Naive thymus-derived CD8-positive, alpha-beta T cell (primary cell): ENCODE data around the gene RCVRN. TPM values are rescaled to one million over a fixed set of nuclear protein-coding genes. Genes with fewer than 3 reads are reported as not detected.

Source experiments
- ATAC-seq, 2 donors: fragments of 150-1000 bp; cut with Tn5 transposase in 1 of 2; sonication (Bioruptor Pico), chemical (Tn5 transposase) in 1 of 2; 1 replicate in 1 of 2; 2 replicates in 1 of 2; pipeline ENCODE4 v1.10.0; 2021; ENCODE audit warnings: mild to moderate bottlenecking in 2 of 2, moderate library complexity in 2 of 2
- POLR2A ChIA-PET: fragments of 350-600 bp; sonication (Branson Sonifier 250); formaldehyde crosslinking; loops from one replicate; lab custom pipeline; 2021; ENCODE audit warnings: antibody characterized with exemption; lab: Charles Lee
- DNase-seq, 10 donors: peaks; one replicate each; pipeline versions ENCODE4 v3.0.0 to v3.0.0-alpha.2; 2020 to 2022
- H3K27ac Mint-ChIP-seq, 10 donors: one replicate each; pipeline ENCODE4 v1.8.0; 2020 to 2022; ENCODE audit warnings: mild to moderate bottlenecking in 10 of 10, mixed read lengths in 10 of 10, moderate library complexity in 4 of 10, inconsistent platforms in 1 of 10
- H3K27me3 Mint-ChIP-seq, 5 donors: one replicate each; pipeline ENCODE4 v1.8.0; 2021 to 2022; ENCODE audit warnings: mixed read lengths in 5 of 5
- H3K36me3 Mint-ChIP-seq, 3 donors: one replicate each; pipeline ENCODE4 v1.8.0; 2020 to 2022; ENCODE audit warnings: mixed read lengths in 3 of 3, mild to moderate bottlenecking in 2 of 3, inconsistent platforms in 1 of 3
- H3K4me1 Mint-ChIP-seq, 4 donors: one replicate each; pipeline ENCODE4 v1.8.0; 2021 to 2022; ENCODE audit warnings: mixed read lengths in 4 of 4
- H3K4me3 Mint-ChIP-seq, 10 donors: one replicate each; pipeline ENCODE4 v1.8.0; 2020 to 2022; ENCODE audit warnings: mild to moderate bottlenecking in 10 of 10, mixed read lengths in 10 of 10, moderate library complexity in 6 of 10, inconsistent platforms in 1 of 10
- H3K9me3 Mint-ChIP-seq, 9 donors: one replicate each; pipeline ENCODE4 v1.8.0; 2020 to 2022; ENCODE audit warnings: mixed read lengths in 9 of 9, mild to moderate bottlenecking in 3 of 9, inconsistent platforms in 1 of 9, moderate library complexity in 1 of 9
- polyA plus RNA-seq, 3 donors: library from polyadenylated mRNA; unstranded; fragments of 300-500 nt; fragmentation: Illumina TruSeq; gene quantifications; one replicate each; pipeline ENCODE4 v1.2.3, GENCODE V29; 2021
- total RNA-seq, 8 experiments: library from RNA in 2 of 8; stranded (reverse) in 2 of 8; gene quantifications; one replicate each; pipeline ENCODE4 v1.2.3 and lab custom pipeline; 2021 to 2026

The RCVRN gene
- total RNA-seq, result not detected
- polyA plus RNA-seq, result not detected
- total RNA-seq (lab: John Stamatoyannopoulos, UW), result 0 to 0.17 (median 0) reads per million in 6 experiments

GRCh38 chr17:9905078-9905415 is at the start of gene RCVRN:
Gene RCVRN (minus strand): TSS chr17:9905271. CDS start chr17:9905180, 91 bp downstream.
- POLR2A ChIA-PET, result no interaction called here
- Mint-ChIP-seq H3K27ac (no peak within 1 kb of the TSS), H3K4me1 (peaks cover 0 to 3% (median 0%) of the 10 kb centered on the region in 4 donors), H3K36me3 (no peaks in the 10 kb centered on the region), H3K4me3 (no peak within 1 kb of the TSS), H3K9me3 (no peaks in the 10 kb centered on the region), H3K27me3 (peaks cover under 1 to 23% (median 11%) of the 10 kb centered on the region in 5 donors)
- ATAC-seq (no peak), DNase-seq (no peak)

- Mint-ChIP-seq H3K27me3 (peaks cover 0 to 3% (median 0%) of the 10 kb centered on the region in 5 donors), H3K4me3 (no peak overlapping the region), H3K27ac (no peak overlapping the region), H3K36me3 (no peaks in the 10 kb centered on the region), H3K4me1 (no peaks in the 10 kb centered on the region), H3K9me3 (no peaks in the 10 kb centered on the region)
- POLR2A ChIA-PET, result no interaction called here
- no peak for ATAC-seq
- no peak for DNase-seq
Observed at GRCh38 chr17:9953492-9953891, 48.4 kb upstream of the RCVRN start.

- H3K9me3 Mint-ChIP-seq, result no peaks in the 10 kb centered on the region
- POLR2A ChIA-PET, result no interaction called here
- peaks cover 0 to 3% (median 0%) of the 10 kb centered on the region in 5 donors for H3K27me3 Mint-ChIP-seq
- ATAC-seq (no peak), DNase-seq (no peak)
- H3K27ac Mint-ChIP-seq, result no peak overlapping the region
- no peaks in the 10 kb centered on the region for H3K4me1 Mint-ChIP-seq
- H3K36me3 Mint-ChIP-seq, result no peaks in the 10 kb centered on the region
- no peak overlapping the region for H3K4me3 Mint-ChIP-seq
Observed at GRCh38 chr17:9951803-9952202, 46.7 kb upstream of the RCVRN start.

- no peak for ATAC-seq
- no peaks in the 10 kb centered on the region for H3K36me3 Mint-ChIP-seq
Observed at GRCh38 chr17:9948928-9949327, 43.9 kb upstream of the RCVRN start.

DNA sequence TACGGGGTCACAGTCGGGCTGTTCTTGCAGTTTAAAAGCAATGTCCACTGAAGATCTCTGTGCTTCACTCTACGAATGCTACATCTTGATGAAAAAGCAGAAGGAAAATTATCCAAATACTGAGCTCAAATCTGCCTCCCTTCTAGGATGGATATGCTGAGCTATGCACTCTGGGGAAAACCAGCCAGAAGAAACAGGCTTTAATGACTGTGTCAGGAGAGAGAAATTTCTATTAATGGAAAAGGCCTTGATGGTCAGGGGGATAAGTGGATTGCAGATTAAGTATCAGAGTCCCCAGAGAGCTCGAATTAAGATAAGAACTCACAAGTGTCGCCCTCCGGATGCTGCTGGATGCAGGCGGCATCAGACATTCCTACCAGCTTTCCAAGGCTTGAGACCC is 39.6 kb upstream of the RCVRN start:
- no peak for DNase-seq
- no peaks in the 10 kb centered on the region for H3K27me3 Mint-ChIP-seq
- ATAC-seq, result no peak
- no peak overlapping the region for H3K4me3 Mint-ChIP-seq
- no peaks in the 10 kb centered on the region for H3K4me1 Mint-ChIP-seq
- peaks cover 0 to 3% (median 0%) of the 10 kb centered on the region in 9 donors for H3K9me3 Mint-ChIP-seq
- no peaks in the 10 kb centered on the region for H3K36me3 Mint-ChIP-seq
- H3K27ac Mint-ChIP-seq, result no peak overlapping the region
- POLR2A ChIA-PET, result no interaction called here

More at GRCh38 chr17:9948928-9949327, 43.9 kb upstream of the RCVRN start:
- H3K27me3 Mint-ChIP-seq, result peaks cover 0 to under 1% (median 0%) of the 10 kb centered on the region in 5 donors
- no peaks in the 10 kb centered on the region for H3K9me3 Mint-ChIP-seq
- no peak overlapping the region for H3K27ac Mint-ChIP-seq
- no peaks in the 10 kb centered on the region for H3K4me1 Mint-ChIP-seq
- no peak for DNase-seq
- POLR2A ChIA-PET, result no interaction called here
- H3K4me3 Mint-ChIP-seq, result no peak overlapping the region

- Mint-ChIP-seq H3K9me3 (peaks cover 0 to 7% (median 0%) of the 10 kb centered on the region in 9 donors), H3K4me3 (no peak overlapping the region), H3K4me1 (no peaks in the 10 kb centered on the region), H3K27me3 (no peaks in the 10 kb centered on the region), H3K27ac (no peak overlapping the region), H3K36me3 (no peaks in the 10 kb centered on the region)
- ATAC-seq (no peak), DNase-seq (no peak)
- POLR2A ChIA-PET, result no interaction called here
Observed at GRCh38 chr17:9943343-9943742, 38.3 kb upstream of the RCVRN start.

DNA sequence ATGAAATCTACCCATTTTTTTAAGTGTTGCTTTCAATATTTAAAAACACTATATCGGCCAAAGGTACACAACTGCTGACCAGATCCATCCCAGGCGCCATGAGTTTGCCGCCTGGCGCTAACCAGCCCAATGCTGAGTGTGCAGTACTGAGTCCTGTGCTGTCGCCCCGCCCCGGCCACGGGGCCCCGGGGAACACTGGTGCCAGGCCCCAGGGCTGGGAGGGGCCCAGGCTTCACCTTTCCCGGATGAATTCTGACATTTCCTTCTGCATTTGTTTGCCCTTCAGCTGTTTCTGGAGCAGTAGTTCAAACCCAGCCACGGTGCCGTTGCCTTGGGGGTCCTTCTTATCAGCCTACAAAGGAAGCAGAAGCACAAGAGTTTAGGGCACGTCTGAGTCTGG is 37.8 kb upstream of the RCVRN start:
- H3K27me3 Mint-ChIP-seq, result no peaks in the 10 kb centered on the region
- ATAC-seq (no peak), DNase-seq (no peak)
- POLR2A ChIA-PET, result no interaction called here
- H3K4me1 Mint-ChIP-seq, result no peaks in the 10 kb centered on the region
- H3K9me3 Mint-ChIP-seq, result peaks cover 0 to 12% (median 0%) of the 10 kb centered on the region in 9 donors
- H3K27ac Mint-ChIP-seq, result no peak overlapping the region
- no peak overlapping the region for H3K4me3 Mint-ChIP-seq
- no peaks in the 10 kb centered on the region for H3K36me3 Mint-ChIP-seq

- no peaks in the 10 kb centered on the region for H3K27me3 Mint-ChIP-seq
- no peak overlapping the region for H3K4me3 Mint-ChIP-seq
- H3K27ac Mint-ChIP-seq, result no peak overlapping the region
- H3K4me1 Mint-ChIP-seq, result no peaks in the 10 kb centered on the region
- POLR2A ChIA-PET, result no interaction called here
- H3K36me3 Mint-ChIP-seq, result no peaks in the 10 kb centered on the region
- DNase-seq (no peak), ATAC-seq (no peak)
- H3K9me3 Mint-ChIP-seq, result peaks cover 0 to 17% (median 0%) of the 10 kb centered on the region in 9 donors
Observed at GRCh38 chr17:9941305-9941704, 36.2 kb upstream of the RCVRN start.

DNA sequence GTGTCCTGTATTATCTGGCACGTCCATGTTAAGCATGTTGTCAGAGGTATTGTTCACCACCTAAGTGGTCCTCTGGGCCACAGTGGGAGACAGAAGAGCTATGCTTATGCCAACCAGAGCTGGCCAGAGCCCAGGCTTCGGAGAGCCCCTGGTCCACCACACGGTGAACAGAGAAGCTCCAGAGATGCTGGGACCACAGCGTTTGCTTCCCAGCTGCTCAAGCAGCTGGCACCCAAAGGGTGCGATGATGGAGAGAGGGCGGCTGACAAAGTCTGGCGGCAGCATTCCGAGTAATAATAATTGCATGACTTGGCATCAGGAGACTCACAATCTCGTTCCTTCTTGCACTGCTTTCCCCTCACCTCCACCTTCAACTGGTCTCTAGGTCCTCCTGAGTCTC is 35.8 kb upstream of the RCVRN start:
- H3K27ac Mint-ChIP-seq, result no peak overlapping the region
- POLR2A ChIA-PET, result no interaction called here

GRCh38 chr17:9938764-9939163 is 33.7 kb upstream of the RCVRN start:
- H3K27me3 Mint-ChIP-seq, result no peaks in the 10 kb centered on the region
- POLR2A ChIA-PET, result no interaction called here
- H3K4me1 Mint-ChIP-seq, result no peaks in the 10 kb centered on the region
- H3K4me3 Mint-ChIP-seq, result no peak overlapping the region
- H3K9me3 Mint-ChIP-seq, result peaks cover 0 to 17% (median 0%) of the 10 kb centered on the region in 9 donors
- ATAC-seq, result no peak
- no peak for DNase-seq
- H3K27ac Mint-ChIP-seq, result no peak overlapping the region
- no peaks in the 10 kb centered on the region for H3K36me3 Mint-ChIP-seq

More for the DNA sequence above, 35.8 kb upstream of the RCVRN start:
- ATAC-seq (no peak), DNase-seq (no peak)
- H3K9me3 Mint-ChIP-seq, result peaks cover 0 to 17% (median 0%) of the 10 kb centered on the region in 9 donors
- H3K4me1 Mint-ChIP-seq, result no peaks in the 10 kb centered on the region
- no peaks in the 10 kb centered on the region for H3K36me3 Mint-ChIP-seq
- no peak overlapping the region for H3K4me3 Mint-ChIP-seq
- H3K27me3 Mint-ChIP-seq, result no peaks in the 10 kb centered on the region

- no peak for DNase-seq
- ATAC-seq, result no peak
- H3K27me3 Mint-ChIP-seq, result no peaks in the 10 kb centered on the region
- peaks cover 0 to 17% (median 0%) of the 10 kb centered on the region in 9 donors for H3K9me3 Mint-ChIP-seq
- no peaks in the 10 kb centered on the region for H3K36me3 Mint-ChIP-seq
- no peak overlapping the region for H3K4me3 Mint-ChIP-seq
- POLR2A ChIA-PET, result no interaction called here
- no peaks in the 10 kb centered on the region for H3K4me1 Mint-ChIP-seq
- H3K27ac Mint-ChIP-seq, result no peak overlapping the region
Observed at GRCh38 chr17:9937901-9938300, 32.8 kb upstream of the RCVRN start.

GRCh38 chr17:9937241-9937761 is 32.2 kb upstream of the RCVRN start:
- H3K27me3 Mint-ChIP-seq, result no peaks in the 10 kb centered on the region
- H3K4me1 Mint-ChIP-seq, result no peaks in the 10 kb centered on the region
- DNase-seq, result no peak
- ATAC-seq, result no peak
- H3K4me3 Mint-ChIP-seq, result no peak overlapping the region
- no peaks in the 10 kb centered on the region for H3K36me3 Mint-ChIP-seq
- POLR2A ChIA-PET, result no interaction called here
- H3K9me3 Mint-ChIP-seq, result peaks cover 0 to 17% (median 0%) of the 10 kb centered on the region in 9 donors
- H3K27ac Mint-ChIP-seq, result no peak overlapping the region

DNA sequence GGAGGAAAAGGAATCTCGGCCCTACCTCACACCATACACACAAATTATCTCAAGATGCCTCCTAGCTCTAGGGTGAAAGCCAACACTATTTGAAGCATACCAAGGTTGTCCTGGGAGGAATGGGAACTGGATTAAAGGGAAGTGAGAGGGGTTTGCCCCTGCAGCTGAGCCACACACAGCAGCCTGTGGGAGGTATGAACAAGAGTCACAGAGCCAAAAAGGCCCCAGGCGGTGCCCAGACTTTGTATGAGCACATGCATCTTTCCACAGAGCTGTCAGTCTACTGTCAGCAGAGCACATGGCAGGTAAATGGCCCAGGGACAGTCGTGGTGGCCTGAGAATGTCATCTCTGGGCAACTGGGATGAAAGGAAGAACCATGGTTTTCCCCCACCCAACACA is 31.0 kb upstream of the RCVRN start:
- no peak for DNase-seq
- H3K4me1 Mint-ChIP-seq, result no peaks in the 10 kb centered on the region
- POLR2A ChIA-PET, result no interaction called here

GRCh38 chr17:9935408-9935807 is 30.3 kb upstream of the RCVRN start:
- Mint-ChIP-seq H3K36me3 (no peaks in the 10 kb centered on the region), H3K27ac (no peak overlapping the region), H3K27me3 (peaks cover 0 to 3% (median 0%) of the 10 kb centered on the region in 5 donors), H3K9me3 (peaks cover 0 to 17% (median 0%) of the 10 kb centered on the region in 9 donors), H3K4me3 (no peak overlapping the region), H3K4me1 (no peaks in the 10 kb centered on the region)
- no peak for DNase-seq
- POLR2A ChIA-PET, result no interaction called here
- no peak for ATAC-seq

More for the DNA sequence above, 31.0 kb upstream of the RCVRN start:
- Mint-ChIP-seq H3K27ac (no peak overlapping the region), H3K36me3 (no peaks in the 10 kb centered on the region), H3K9me3 (peaks cover 0 to 17% (median 0%) of the 10 kb centered on the region in 9 donors), H3K4me3 (no peak overlapping the region), H3K27me3 (peaks cover 0 to 3% (median 0%) of the 10 kb centered on the region in 5 donors)
- no peak for ATAC-seq
